HepG2 (cell line): ENCODE data around the gene SMC6. TPM values are rescaled to one million over a fixed set of nuclear protein-coding genes. Genes with fewer than 3 reads are reported as not detected.

Experiments
- ATAC-seq: fragments of 200-7000 bp; cut with Tn5 transposase; 3 replicates; pipeline ENCODE4 v1.9.1; 2020; ENCODE audit warnings: mild to moderate bottlenecking, moderate library complexity
- BruUV-seq: library from RNA; stranded (reverse); fragments of 400-500 nt; replicated peaks from 2 replicates; lab custom pipeline; 2021; lab: Mats Ljungman, UMichigan
- CTCF ChIA-PET: fragments of 300-600 bp; formaldehyde crosslinking; extraction: SDS; loops from one replicate; lab custom pipeline; 2021; ENCODE audit warnings: low total read pairs, inconsistent platforms, low intra/inter-chr PET ratio; lab: Yijun Ruan, JAX
- POLR2A ChIA-PET: fragments of 350-600 bp; sonication (Branson Sonifier 250); formaldehyde crosslinking; loops from one replicate; lab custom pipeline; 2020; ENCODE audit warnings: antibody characterized with exemption, inconsistent platforms; lab: Yijun Ruan, JAX
- DNase-seq: peaks from one replicate; pipeline ENCODE4 v3.0.0-alpha.2; 2015; ENCODE audit warnings: low spot score
- FAIRE-seq: peaks from 3 replicates; lab custom pipeline; 2011; peaks lifted over from hg19 to GRCh38; lab: Jason Lieb, UNC
- H2AFZ ChIP-seq: one replicate; pipeline ENCODE4 v1.6.1; 2011; ENCODE audit warnings: low read length, inconsistent platforms
- H3K27ac ChIP-seq: fragments of 300-600 bp; 3 replicates; pipeline ENCODE4 v1.8.0; 2011; ENCODE audit warnings: mixed run types, mild to moderate bottlenecking, mixed read lengths, low read length, inconsistent platforms; ENCODE audit not compliant: insufficient read depth; ENCODE audit errors: extremely low read length
- H3K27me3 ChIP-seq, 2 experiments: fragments of 200-600 bp in 1 of 2; 2 replicates in 1 of 2; 3 replicates in 1 of 2; pipeline versions ENCODE4 v1.6.0 to v1.8.0; 2011; ENCODE audit warnings: low read length in 2 of 2, mild to moderate bottlenecking in 2 of 2, moderate library complexity in 2 of 2, inconsistent platforms in 1 of 2; ENCODE audit not compliant: insufficient read depth in 2 of 2, control insufficient read depth in 1 of 2
- H3K36me3 ChIP-seq, 2 experiments: fragments of 200-600 bp in 1 of 2; replicated peaks in 1 of 2; 2 replicates in 1 of 2; 3 replicates in 1 of 2; pipeline versions ENCODE4 v1.5.1 to v1.8.0; 2011; ENCODE audit warnings: low read length in 2 of 2, inconsistent platforms in 1 of 2; ENCODE audit not compliant: insufficient read depth in 2 of 2, control insufficient read depth in 1 of 2
- H3K4me1 ChIP-seq: 2 replicates; pipeline ENCODE4 v1.5.1; 2012; ENCODE audit warnings: low read length, inconsistent platforms; ENCODE audit not compliant: insufficient read depth
- H3K4me2 ChIP-seq: 2 replicates; pipeline ENCODE4 v1.6.0; 2011; ENCODE audit warnings: low read depth, low read length, inconsistent platforms
- H3K4me3 ChIP-seq, 3 experiments: fragments of 200-600 bp in 1 of 3; sonication (generic), shearing (Covaris generic) in 1 of 3; replicated peaks in 1 of 3; 2 replicates each; pipeline ENCODE4 v1.5.1; 2011 to 2016; ENCODE audit warnings: low read length in 3 of 3, inconsistent platforms in 2 of 3, low read depth in 2 of 3, mild to moderate bottlenecking in 2 of 3, control low read depth in 1 of 3, mixed read lengths in 1 of 3; ENCODE audit not compliant: insufficient read depth in 1 of 3
- H3K79me2 ChIP-seq: one replicate; pipeline ENCODE4 v1.6.1; 2011; ENCODE audit warnings: low read length, inconsistent platforms; ENCODE audit not compliant: insufficient read depth
- H3K9ac ChIP-seq: 2 replicates; pipeline ENCODE4 v1.6.0; 2011; ENCODE audit warnings: mild to moderate bottlenecking, low read depth, low read length, inconsistent platforms; ENCODE audit not compliant: insufficient read depth
- H3K9me3 ChIP-seq: 2 replicates; pipeline ENCODE4 v1.5.1; 2012; ENCODE audit warnings: mild to moderate bottlenecking, low read length
- H4K20me1 ChIP-seq: 2 replicates; pipeline ENCODE4 v1.6.0; 2011; ENCODE audit warnings: inconsistent platforms, mild to moderate bottlenecking, low read length, moderate library complexity; ENCODE audit not compliant: insufficient read depth
- DPF2 ChIP-seq: sonication (generic); formaldehyde crosslinking; IDR thresholded peaks from 2 replicates; pipeline ENCODE4 v1.4.0; 2020; ENCODE audit warnings: mild to moderate bottlenecking, low read depth, missing genetic modification reagents, borderline replicate concordance
- MAZ ChIP-seq, 2 experiments: sonication (generic) in 1 of 2; formaldehyde crosslinking in 1 of 2; IDR thresholded peaks; 2 replicates each; pipeline versions ENCODE4 v1.5.0 to v1.6.1; 2012 to 2020; ENCODE audit warnings: low read depth in 2 of 2, mild to moderate bottlenecking in 2 of 2, borderline replicate concordance in 1 of 2, improper control_type of control experiment in 1 of 2, low read length in 1 of 2, missing genetic modification reagents in 1 of 2, moderate library complexity in 1 of 2
- MZF1 ChIP-seq: sonication (generic); formaldehyde crosslinking; IDR thresholded peaks from 2 replicates; pipeline ENCODE4 v1.8.1; 2023; ENCODE audit warnings: mild to moderate bottlenecking, missing genetic modification reagents, borderline replicate concordance
- NR3C1 ChIP-seq: sonication (generic); formaldehyde crosslinking; IDR thresholded peaks from 2 replicates; pipeline ENCODE4 v1.4.0; 2020; ENCODE audit warnings: missing genetic modification reagents
- RFX3 ChIP-seq: IDR thresholded peaks from 2 replicates; pipeline ENCODE4 v1.6.1; 2016; ENCODE audit warnings: missing biosample characterization, missing genetic modification reagents
- THAP11 ChIP-seq: IDR thresholded peaks from 2 replicates; pipeline ENCODE4 v1.6.1; 2016; ENCODE audit warnings: missing biosample characterization, missing genetic modification reagents
- ZBTB7B ChIP-seq: sonication (generic); formaldehyde crosslinking; IDR thresholded peaks from 2 replicates; pipeline ENCODE4 v1.4.0; 2020; ENCODE audit warnings: missing genetic modification reagents
- ZFP62 ChIP-seq: sonication (generic); formaldehyde crosslinking; IDR thresholded peaks from 2 replicates; pipeline ENCODE4 v1.4.0; 2020; ENCODE audit warnings: missing genetic modification reagents
- ZNF354B ChIP-seq: sonication (generic); formaldehyde crosslinking; IDR thresholded peaks from 2 replicates; pipeline ENCODE4 v1.8.0; 2022; ENCODE audit warnings: mild to moderate bottlenecking, missing genetic modification reagents
- ZNF451 ChIP-seq: sonication (generic); formaldehyde crosslinking; IDR thresholded peaks from 2 replicates; pipeline ENCODE4 v1.5.0; 2020; ENCODE audit warnings: mild to moderate bottlenecking, missing genetic modification reagents
- ZNF614 ChIP-seq: IDR thresholded peaks from 2 replicates; pipeline ENCODE4 v1.6.1; 2018; ENCODE audit warnings: missing biosample characterization, missing genetic modification reagents, inconsistent platforms, borderline replicate concordance
- ZNF703 ChIP-seq: sonication (generic); formaldehyde crosslinking; IDR thresholded peaks from 2 replicates; pipeline ENCODE4 v1.5.1; 2020; ENCODE audit warnings: missing genetic modification reagents, mild to moderate bottlenecking, moderate library complexity, borderline replicate concordance
- WGBS: methylation state at CpG from one replicate; pipeline ENCODE4 v1.1.6; 2017; ENCODE audit warnings: low lambda C conversion rate; 5-methylcytosine and 5-hydroxymethylcytosine counted together
- in situ Hi-C: cut with HindIII; loops from 2 replicates; pipeline ENCODE4 v1.10.0; 2017; ENCODE audit warnings: low pct_unique_long_range_greater_than_20kb; ENCODE audit not compliant: extremely low pct_ligation_motif_present
- intact Hi-C: fragments of 100-400 bp; cut with micrococcal nuclease; formaldehyde crosslinking; loops from one replicate; pipeline ENCODE4 v1.10.0; 2022; ENCODE audit not compliant: unreplicated experiment
- polyA plus RNA-seq, 8 experiments: library from polyadenylated mRNA; depleted of rRNA in 3 of 8; stranded (reverse) in 7 of 8; unstranded in 1 of 8; fragments of >200 nt; fragmentation: Illumina TruSeq in 4 of 8; extraction: Trizol in 4 of 8; gene quantifications; 2 replicates each; pipeline versions ENCODE4 v1.2.1 to v1.2.3, GENCODE V29; 2011 to 2016; ENCODE audit warnings: low read depth in 4 of 8, missing spikeins in 1 of 8, mixed read lengths in 1 of 8; ENCODE audit not compliant: insufficient read depth in 1 of 8
- total RNA-seq, 5 experiments: library from RNA; depleted of rRNA; stranded (reverse); fragments of >200 nt; fragmentation: Illumina TruSeq; extraction: Trizol; gene quantifications; 2 replicates each; pipeline ENCODE4 v1.2.3, GENCODE V29; 2016; ENCODE audit warnings: low read depth in 1 of 5
- TF ChIP-seq, protein P1 (sequence below): IDR thresholded peaks from 2 replicates; pipeline ENCODE4 v1.6.1; 2016; ENCODE audit warnings: low read depth
- TF ChIP-seq, protein P2 (sequence below): IDR thresholded peaks from 2 replicates; pipeline ENCODE4 v1.6.1; 2016; ENCODE audit warnings: missing biosample characterization, missing genetic modification reagents, low read depth
- TF ChIP-seq, protein P3 (sequence below): sonication (generic); formaldehyde crosslinking; IDR thresholded peaks from 2 replicates; pipeline ENCODE4 v1.5.1; 2020; ENCODE audit warnings: mild to moderate bottlenecking, missing genetic modification reagents, borderline replicate concordance
- TF ChIP-seq, protein P4 (sequence below): sonication (generic); formaldehyde crosslinking; IDR thresholded peaks from 2 replicates; pipeline ENCODE4 v1.4.0; 2020; ENCODE audit warnings: mild to moderate bottlenecking, missing genetic modification reagents
- TF ChIP-seq, protein P5 (sequence below): sonication (generic); formaldehyde crosslinking; IDR thresholded peaks from 2 replicates; pipeline ENCODE4 v1.8.0; 2022; ENCODE audit warnings: missing genetic modification reagents, low read depth, mild to moderate bottlenecking, borderline replicate concordance

The SMC6 gene
- total and polyA plus RNA-seq, 2 of the 13 experiments (the other 11 are each of a cell fraction or from before 2014, with no cell fraction given), result 18.9 to 55.3 TPM

DNA sequence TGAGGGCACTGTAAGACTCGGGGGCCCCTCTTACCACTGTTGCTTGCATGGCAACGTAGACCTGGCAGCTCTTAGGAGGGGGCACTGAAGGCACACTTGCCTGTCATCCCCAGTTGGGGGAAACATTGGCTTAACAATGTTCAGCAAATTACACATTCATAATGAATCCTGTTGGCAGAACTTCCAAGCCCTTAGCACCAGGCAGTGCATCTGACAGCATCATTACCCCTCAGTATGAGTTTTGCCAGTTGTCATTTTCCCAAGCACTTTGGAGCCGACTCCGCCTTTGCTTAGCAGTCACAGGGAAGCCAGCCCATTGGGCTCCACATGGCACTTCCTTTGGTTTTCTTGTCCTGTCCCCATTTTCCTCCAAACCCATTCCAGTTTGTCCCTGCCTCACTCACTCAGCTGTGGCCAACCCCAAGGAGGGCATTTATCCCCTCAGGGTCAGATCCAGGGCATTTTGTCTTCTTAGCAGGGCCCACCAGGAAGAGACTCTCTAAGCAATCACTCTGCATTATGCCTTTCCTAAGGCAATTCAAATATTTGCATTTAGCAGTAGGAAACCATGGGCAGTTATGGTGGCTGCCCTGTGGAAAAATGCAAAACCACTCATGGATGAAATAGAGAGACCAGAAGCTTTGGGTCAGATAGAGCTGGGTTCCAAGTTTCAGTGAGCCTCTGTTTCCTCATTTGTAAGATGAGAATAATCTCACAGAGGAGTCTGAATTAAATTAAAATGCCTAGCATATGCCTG lies 139.3 kb downstream of the SMC6 start:
- H3K27me3 ChIP-seq, result no peaks in the 10 kb centered on the region
- H3K79me2 ChIP-seq, result no peaks in the 10 kb centered on the region
- ChIA-PET POLR2A (no interaction called here), CTCF (no interaction called here)
- H3K9me3 ChIP-seq, result no peaks in the 10 kb centered on the region
- H3K9ac ChIP-seq, result no peak overlapping the region
- DNase-seq (no peak), ATAC-seq (no peak), FAIRE-seq (no peak)
- no peak for TF ChIP-seq THAP11 (CRISPR knock-in tag)
- TF ChIP-seq MZF1 (CRISPR knock-in tag), result no peak
- no peak for TF ChIP-seq RFX3
- TF ChIP-seq, protein P1, sequence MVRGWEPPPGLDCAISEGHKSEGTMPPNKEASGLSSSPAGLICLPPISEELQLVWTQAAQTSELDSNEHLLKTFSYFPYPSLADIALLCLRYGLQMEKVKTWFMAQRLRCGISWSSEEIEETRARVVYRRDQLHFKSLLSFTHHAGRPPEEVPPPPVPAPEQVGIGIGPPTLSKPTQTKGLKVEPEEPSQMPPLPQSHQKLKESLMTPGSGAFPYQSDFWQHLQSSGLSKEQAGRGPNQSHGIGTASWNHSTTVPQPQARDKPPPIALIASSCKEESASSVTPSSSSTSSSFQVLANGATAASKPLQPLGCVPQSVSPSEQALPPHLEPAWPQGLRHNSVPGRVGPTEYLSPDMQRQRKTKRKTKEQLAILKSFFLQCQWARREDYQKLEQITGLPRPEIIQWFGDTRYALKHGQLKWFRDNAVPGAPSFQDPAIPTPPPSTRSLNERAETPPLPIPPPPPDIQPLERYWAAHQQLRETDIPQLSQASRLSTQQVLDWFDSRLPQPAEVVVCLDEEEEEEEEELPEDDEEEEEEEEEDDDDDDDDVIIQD (CRISPR knock-in tag), result no peak
- TF ChIP-seq, protein P2, sequence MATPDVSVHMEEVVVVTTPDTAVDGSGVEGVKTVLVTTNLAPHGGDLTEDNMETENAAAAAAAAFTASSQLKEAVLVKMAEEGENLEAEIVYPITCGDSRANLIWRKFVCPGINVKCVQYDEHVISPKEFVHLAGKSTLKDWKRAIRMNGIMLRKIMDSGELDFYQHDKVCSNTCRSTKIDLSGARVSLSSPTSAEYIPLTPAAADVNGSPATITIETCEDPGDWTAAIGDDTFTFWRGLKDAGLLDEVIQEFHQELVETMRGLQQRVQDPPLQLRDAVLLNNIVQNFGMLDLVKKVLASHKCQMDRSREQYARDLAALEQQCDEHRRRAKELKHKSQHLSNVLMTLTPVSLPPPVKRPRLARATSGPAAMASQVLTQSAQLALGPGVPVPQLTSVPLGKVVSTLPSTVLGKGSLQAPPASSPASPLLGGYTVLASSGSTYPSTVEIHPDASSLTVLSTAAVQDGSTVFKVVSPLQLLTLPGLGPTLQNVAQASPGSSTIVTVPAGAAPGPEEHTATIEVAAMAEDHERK (CRISPR knock-in tag), result no peak
- no peak for TF ChIP-seq MAZ (IDR thresholded peaks at IDR 0.05; ENCODE audit: borderline replicate concordance, low read depth, low read length)
- TF ChIP-seq MAZ (CRISPR knock-in tag; IDR thresholded peaks at IDR 0.05; ENCODE audit: low read depth), result no peak
- TF ChIP-seq, protein P3, sequence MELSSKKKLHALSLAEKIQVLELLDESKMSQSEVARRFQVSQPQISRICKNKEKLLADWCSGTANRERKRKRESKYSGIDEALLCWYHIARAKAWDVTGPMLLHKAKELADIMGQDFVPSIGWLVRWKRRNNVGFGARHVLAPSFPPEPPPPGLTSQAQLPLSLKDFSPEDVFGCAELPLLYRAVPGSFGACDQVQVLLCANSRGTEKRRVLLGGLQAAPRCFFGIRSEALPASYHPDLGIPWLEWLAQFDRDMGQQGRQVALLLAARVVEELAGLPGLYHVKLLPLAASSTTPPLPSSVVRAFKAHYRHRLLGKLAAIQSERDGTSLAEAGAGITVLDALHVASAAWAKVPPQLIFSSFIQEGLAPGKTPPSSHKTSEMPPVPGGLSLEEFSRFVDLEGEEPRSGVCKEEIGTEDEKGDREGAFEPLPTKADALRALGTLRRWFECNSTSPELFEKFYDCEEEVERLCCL (CRISPR knock-in tag), result no peak
- TF ChIP-seq ZNF354B (CRISPR knock-in tag), result no peak
- no peak for TF ChIP-seq ZFP62 (CRISPR knock-in tag)
- TF ChIP-seq ZBTB7B (CRISPR knock-in tag), result no peak
- TF ChIP-seq, protein P4, sequence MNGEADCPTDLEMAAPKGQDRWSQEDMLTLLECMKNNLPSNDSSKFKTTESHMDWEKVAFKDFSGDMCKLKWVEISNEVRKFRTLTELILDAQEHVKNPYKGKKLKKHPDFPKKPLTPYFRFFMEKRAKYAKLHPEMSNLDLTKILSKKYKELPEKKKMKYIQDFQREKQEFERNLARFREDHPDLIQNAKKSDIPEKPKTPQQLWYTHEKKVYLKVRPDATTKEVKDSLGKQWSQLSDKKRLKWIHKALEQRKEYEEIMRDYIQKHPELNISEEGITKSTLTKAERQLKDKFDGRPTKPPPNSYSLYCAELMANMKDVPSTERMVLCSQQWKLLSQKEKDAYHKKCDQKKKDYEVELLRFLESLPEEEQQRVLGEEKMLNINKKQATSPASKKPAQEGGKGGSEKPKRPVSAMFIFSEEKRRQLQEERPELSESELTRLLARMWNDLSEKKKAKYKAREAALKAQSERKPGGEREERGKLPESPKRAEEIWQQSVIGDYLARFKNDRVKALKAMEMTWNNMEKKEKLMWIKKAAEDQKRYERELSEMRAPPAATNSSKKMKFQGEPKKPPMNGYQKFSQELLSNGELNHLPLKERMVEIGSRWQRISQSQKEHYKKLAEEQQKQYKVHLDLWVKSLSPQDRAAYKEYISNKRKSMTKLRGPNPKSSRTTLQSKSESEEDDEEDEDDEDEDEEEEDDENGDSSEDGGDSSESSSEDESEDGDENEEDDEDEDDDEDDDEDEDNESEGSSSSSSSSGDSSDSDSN (CRISPR knock-in tag), result no peak
- TF ChIP-seq, protein P5, sequence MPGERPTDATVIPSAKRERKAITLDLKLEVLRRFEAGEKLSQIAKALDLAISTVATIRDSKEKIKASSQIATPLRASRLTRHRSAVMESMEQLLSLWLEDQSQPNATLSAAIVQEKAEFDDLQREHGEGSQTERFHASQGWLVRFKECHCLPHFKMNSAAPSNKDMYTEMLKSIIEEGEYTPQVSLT (CRISPR knock-in tag), result no peak
- no peak for TF ChIP-seq DPF2 (CRISPR knock-in tag)
- TF ChIP-seq ZNF614, result no peak
- no peak for TF ChIP-seq NR3C1 (CRISPR knock-in tag)
- TF ChIP-seq ZNF451 (CRISPR knock-in tag), result no peak
- TF ChIP-seq ZNF703 (CRISPR knock-in tag), result no peak
- 91% methylated on average over 3 of the region's 4 CpGs for WGBS
- H3K4me2 ChIP-seq, result no peak overlapping the region
- no peak overlapping the region for H3K4me3 ChIP-seq
- BruUV-seq, result no TSS peak
- H3K27ac ChIP-seq, result no peak overlapping the region
- intact Hi-C loops, result no loop called here
- in situ Hi-C loops, result no loop called here
- peaks cover 22 to 46% of the 10 kb centered on the region in 2 experiments; a peak in 4 of 5 replicates for H3K36me3 ChIP-seq
- H2AFZ ChIP-seq, result no peak overlapping the region
- H4K20me1 ChIP-seq, result no peaks in the 10 kb centered on the region
- no peaks in the 10 kb centered on the region for H3K4me1 ChIP-seq
